HG02870 (cell line): ENCODE data around the gene CSNK2B.

Source experiments
- ATAC-seq: cut with Tn5 transposase; IDR thresholded peaks from one replicate; pipeline ENCODE4 v1.9.1; 2021; ENCODE audit warnings: mild to moderate bottlenecking, moderate library complexity; ENCODE audit not compliant: unreplicated experiment

CSNK2B gene

GRCh38 chr6:31636698-31637596 lies 28.9 kb upstream of the CSNK2B start:
- no peak for ATAC-seq

GRCh38 chr6:31639043-31639442 lies 26.8 kb upstream of the CSNK2B start:
- ATAC-seq, result no peak

- no peak for ATAC-seq
These were observed 26.4 kb upstream of the CSNK2B start for GRCh38 chr6:31639449-31639861.

GRCh38 chr6:31640612-31641011 lies 25.3 kb upstream of the CSNK2B start:
- no peak for ATAC-seq

GRCh38 chr6:31641370-31641769 lies 24.5 kb upstream of the CSNK2B start:
- ATAC-seq, result no peak

- ATAC-seq, result no peak
These were observed 22.9 kb upstream of the CSNK2B start for GRCh38 chr6:31642798-31643570.

- ATAC-seq, result no peak
These were observed 21.9 kb upstream of the CSNK2B start for GRCh38 chr6:31643818-31644454.

GRCh38 chr6:31645325-31645724 lies 20.6 kb upstream of the CSNK2B start:
- no peak for ATAC-seq

- ATAC-seq, result peak; percentile 25
These were observed 14.2 kb upstream of the CSNK2B start for GRCh38 chr6:31651602-31652191.

GRCh38 chr6:31652925-31653724 lies 12.8 kb upstream of the CSNK2B start:
- ATAC-seq, result peak; percentile 63

GRCh38 chr6:31654574-31655348 lies 11.1 kb upstream of the CSNK2B start:
- ATAC-seq, result no peak

- no peak for ATAC-seq
These were observed 10.3 kb upstream of the CSNK2B start, which contains the start of gene APOM for GRCh38 chr6:31655349-31656237. Gene APOM, plus strand, starts transcription at chr6:31655894. Its CDS starts 73 bp downstream, at chr6:31655967.

GRCh38 chr6:31657406-31658157 lies 8.3 kb upstream of the CSNK2B start:
- ATAC-seq, result no peak

- ATAC-seq, result no peak
These were observed 7.7 kb upstream of the CSNK2B start for GRCh38 chr6:31658158-31658688.

GRCh38 chr6:31658983-31659648 lies 6.8 kb upstream of the CSNK2B start:
- ATAC-seq, result no peak

- ATAC-seq, result no peak
These were observed 6.1 kb upstream of the CSNK2B start for GRCh38 chr6:31659649-31660380.
